Nephron (organoid): ENCODE data around the gene ZNF423.

Source experiments
- H3K27ac Mint-ChIP-seq, 3 experiments: 2 replicates each; pipeline ENCODE4 v1.8.0; 2020; ENCODE audit warnings: mixed read lengths in 3 of 3, mild to moderate bottlenecking in 2 of 3, moderate library complexity in 1 of 3
- H3K27me3 Mint-ChIP-seq: 2 replicates; pipeline ENCODE4 v1.8.0; 2021; ENCODE audit warnings: low read depth, mild to moderate bottlenecking, moderate library complexity, mixed read lengths
- H3K36me3 Mint-ChIP-seq: 2 replicates; pipeline ENCODE4 v1.8.0; 2020; ENCODE audit warnings: low read depth, mixed read lengths
- H3K4me1 Mint-ChIP-seq: 2 replicates; pipeline ENCODE4 v1.8.0; 2020; ENCODE audit warnings: mixed read lengths
- H3K4me3 Mint-ChIP-seq, 3 experiments: 2 replicates each; pipeline ENCODE4 v1.8.0; 2020; ENCODE audit warnings: mild to moderate bottlenecking in 3 of 3, mixed read lengths in 3 of 3, moderate library complexity in 2 of 3
- H3K9me3 Mint-ChIP-seq: 2 replicates; pipeline ENCODE4 v1.8.0; 2020; ENCODE audit warnings: mixed read lengths
- CTCF ChIP-seq, 3 experiments: fragments of 200-600 bp; sonication (generic); IDR thresholded peaks; one replicate each; pipeline ENCODE4 v1.5.0; 2021; ENCODE audit warnings: antibody characterized with exemption in 3 of 3; ENCODE audit not compliant: unreplicated experiment in 3 of 3

ZNF423 gene

GRCh38 chr16:49441366-49441780 is 414.5 kb downstream of the ZNF423 start:
- H3K4me1 Mint-ChIP-seq: peaks cover 21% of the 10 kb centered on the region
- H3K36me3 Mint-ChIP-seq: no peaks in the 10 kb centered on the region
- peak; percentile 31 to 46 (median 36) for TF ChIP-seq CTCF (IDR thresholded peaks at IDR 0.05; ENCODE audit: unreplicated experiment in 3 of 3)
- peak overlapping the region in 2 of 3 experiments; percentile 24 to 42 for H3K4me3 Mint-ChIP-seq
- H3K27me3 Mint-ChIP-seq: peaks cover 41% of the 10 kb centered on the region
- H3K27ac Mint-ChIP-seq: no peak overlapping the region
- no peaks in the 10 kb centered on the region for H3K9me3 Mint-ChIP-seq

- Mint-ChIP-seq H3K27me3 (peaks cover 46% of the 10 kb centered on the region), H3K36me3 (no peaks in the 10 kb centered on the region), H3K4me3 (no peak overlapping the region), H3K4me1 (peaks cover 21% of the 10 kb centered on the region), H3K27ac (peak overlapping the region in 1 of 3 experiments; percentile 43), H3K9me3 (no peaks in the 10 kb centered on the region)
- TF ChIP-seq CTCF (IDR thresholded peaks at IDR 0.05; ENCODE audit: unreplicated experiment in 3 of 3): no peak
These were observed 415.5 kb downstream of the ZNF423 start for GRCh38 chr16:49440156-49441065.

- H3K36me3 Mint-ChIP-seq: no peaks in the 10 kb centered on the region
- no peak overlapping the region for H3K27ac Mint-ChIP-seq
- H3K4me3 Mint-ChIP-seq: no peak overlapping the region
- H3K9me3 Mint-ChIP-seq: no peaks in the 10 kb centered on the region
- peaks cover 21% of the 10 kb centered on the region for H3K4me1 Mint-ChIP-seq
- peaks cover 46% of the 10 kb centered on the region for H3K27me3 Mint-ChIP-seq
- no peak for TF ChIP-seq CTCF (IDR thresholded peaks at IDR 0.05; ENCODE audit: unreplicated experiment in 3 of 3)
These were observed 416.2 kb downstream of the ZNF423 start for GRCh38 chr16:49439676-49440075.

GRCh38 chr16:49439050-49439449 is 416.9 kb downstream of the ZNF423 start:
- Mint-ChIP-seq H3K36me3 (no peaks in the 10 kb centered on the region), H3K9me3 (no peaks in the 10 kb centered on the region), H3K27ac (no peak overlapping the region), H3K27me3 (peaks cover 44% of the 10 kb centered on the region), H3K4me1 (peaks cover 21% of the 10 kb centered on the region), H3K4me3 (no peak overlapping the region)
- no peak for TF ChIP-seq CTCF (IDR thresholded peaks at IDR 0.05; ENCODE audit: unreplicated experiment in 3 of 3)
